T-helper 17 cell (primary cell): ENCODE measurements around the gene PTPN12. TPM values are rescaled to one million over a fixed set of nuclear protein-coding genes. Genes with fewer than 3 reads are reported as not detected.
"Not testable (repeated sequence)": the region's sequence is repeated elsewhere in the genome, so short reads cannot be mapped to it uniquely, and the experiment has no call there.

Experiments
- ATAC-seq: fragments of 150-1000 bp; cut with Tn5 transposase; 2 replicates; pipeline ENCODE4 v1.10.0; 2021; ENCODE audit warnings: mild to moderate bottlenecking, moderate library complexity
- DNase-seq, 3 donors: peaks; one replicate each; pipeline versions ENCODE4 v3.0.0 to v3.0.0-alpha.2; 2020 to 2021
- H3K9me3 ChIP-seq: one replicate; pipeline ENCODE4 v1.7.0; 2013; ENCODE audit warnings: low read length, mild to moderate bottlenecking; ENCODE audit not compliant: control insufficient read depth, poor library complexity, severe bottlenecking
- H3K27ac Mint-ChIP-seq: one replicate; pipeline ENCODE4 v1.8.0; 2022; ENCODE audit warnings: mild to moderate bottlenecking, moderate library complexity, mixed read lengths
- H3K27me3 Mint-ChIP-seq: one replicate; pipeline ENCODE4 v1.8.0; 2022; ENCODE audit warnings: mixed read lengths
- H3K36me3 Mint-ChIP-seq: one replicate; pipeline ENCODE4 v1.8.0; 2022; ENCODE audit warnings: low read depth, mixed read lengths
- H3K4me1 Mint-ChIP-seq: one replicate; pipeline ENCODE4 v1.8.0; 2022; ENCODE audit warnings: mild to moderate bottlenecking, mixed read lengths
- H3K4me3 Mint-ChIP-seq: one replicate; pipeline ENCODE4 v1.8.0; 2022; ENCODE audit warnings: mild to moderate bottlenecking, moderate library complexity, mixed read lengths
- total RNA-seq, 4 donors: library from RNA in 2 of 4; stranded (reverse) in 2 of 4; gene quantifications; one replicate each; pipeline ENCODE4 v1.2.3 and lab custom pipeline; 2022 to 2026

PTPN12 gene
- total RNA-seq, result 10 to 100 TPM; 15.5 to 70.8 TPM
- 7.1 to 11.0 reads per million in 2 donors for total RNA-seq (lab: John Stamatoyannopoulos, UW)

- Mint-ChIP-seq H3K36me3 (no peaks in the 10 kb centered on the region), H3K27me3 (no peaks in the 10 kb centered on the region), H3K4me1 (peaks cover 14% of the 10 kb centered on the region), H3K4me3 (peak within 1 kb of the TSS; percentile 97), H3K27ac (peak within 1 kb of the TSS; percentile 74)
- ATAC-seq, result peak; percentile 66
- H3K9me3 ChIP-seq, result no peaks in the 10 kb centered on the region
- DNase-seq, result peak in 1 of 3 donors; percentile 17
Measured at GRCh38 chr7:77537136-77537777, at the start of gene PTPN12. Gene PTPN12 (plus strand): TSS chr7:77537295. CDS start chr7:77537547, 252 bp downstream.

- Mint-ChIP-seq H3K36me3 (peaks cover 5% of the 10 kb centered on the region), H3K27me3 (peaks cover 32% of the 10 kb centered on the region), H3K27ac (no peak overlapping the region), H3K4me1 (peaks cover 4% of the 10 kb centered on the region), H3K4me3 (no peak overlapping the region)
- no peaks in the 10 kb centered on the region for H3K9me3 ChIP-seq
- ATAC-seq (no peak), DNase-seq (no peak)
Measured at GRCh38 chr7:77488986-77489385, 48.1 kb upstream of the PTPN12 start.

GRCh38 chr7:77497079-77497478 is 40.0 kb upstream of the PTPN12 start:
- no peak for ATAC-seq
- no peaks in the 10 kb centered on the region for H3K36me3 Mint-ChIP-seq
- no peaks in the 10 kb centered on the region for H3K9me3 ChIP-seq
- H3K27ac Mint-ChIP-seq, result no peak overlapping the region
- no peaks in the 10 kb centered on the region for H3K4me1 Mint-ChIP-seq
- peaks cover 6% of the 10 kb centered on the region for H3K27me3 Mint-ChIP-seq
- no peak for DNase-seq
- H3K4me3 Mint-ChIP-seq, result no peak overlapping the region

GRCh38 chr7:77498659-77499379 is 38.3 kb upstream of the PTPN12 start:
- DNase-seq, result no peak
- ATAC-seq, result no peak
- no peaks in the 10 kb centered on the region for H3K9me3 ChIP-seq
- Mint-ChIP-seq H3K4me3 (no peak overlapping the region), H3K4me1 (no peaks in the 10 kb centered on the region), H3K27ac (no peak overlapping the region), H3K27me3 (peaks cover 6% of the 10 kb centered on the region), H3K36me3 (no peaks in the 10 kb centered on the region)

GRCh38 chr7:77501192-77501515 is 35.9 kb upstream of the PTPN12 start:
- Mint-ChIP-seq H3K4me1 (no peaks in the 10 kb centered on the region), H3K27ac (no peak overlapping the region), H3K4me3 (no peak overlapping the region), H3K36me3 (no peaks in the 10 kb centered on the region), H3K27me3 (peaks cover 12% of the 10 kb centered on the region)
- no peak for ATAC-seq
- DNase-seq, result no peak
- no peaks in the 10 kb centered on the region for H3K9me3 ChIP-seq

GRCh38 chr7:77504951-77505350 is 32.1 kb upstream of the PTPN12 start:
- no peaks in the 10 kb centered on the region for H3K36me3 Mint-ChIP-seq
- H3K4me3 Mint-ChIP-seq, result no peak overlapping the region
- H3K9me3 ChIP-seq, result no peaks in the 10 kb centered on the region
- no peaks in the 10 kb centered on the region for H3K4me1 Mint-ChIP-seq
- H3K27me3 Mint-ChIP-seq, result peaks cover 6% of the 10 kb centered on the region
- no peak for DNase-seq
- H3K27ac Mint-ChIP-seq, result no peak overlapping the region
- ATAC-seq, result no peak

- H3K9me3 ChIP-seq, result no peaks in the 10 kb centered on the region
- Mint-ChIP-seq H3K36me3 (no peaks in the 10 kb centered on the region), H3K4me3 (no peak overlapping the region), H3K27ac (no peak overlapping the region), H3K4me1 (no peaks in the 10 kb centered on the region), H3K27me3 (peaks cover 6% of the 10 kb centered on the region)
- no peak for DNase-seq
- no peak for ATAC-seq
Measured at GRCh38 chr7:77506899-77507298, 30.2 kb upstream of the PTPN12 start.

GRCh38 chr7:77513002-77513670 is 24.0 kb upstream of the PTPN12 start:
- not testable (repeated sequence) for H3K4me3 Mint-ChIP-seq, H3K36me3 Mint-ChIP-seq, H3K9me3 ChIP-seq, H3K27me3 Mint-ChIP-seq, ATAC-seq, H3K27ac Mint-ChIP-seq, DNase-seq, H3K4me1 Mint-ChIP-seq

GRCh38 chr7:77516085-77516484 is 21.0 kb upstream of the PTPN12 start:
- Mint-ChIP-seq H3K4me3 (no peak overlapping the region), H3K27me3 (peaks cover 6% of the 10 kb centered on the region), H3K27ac (no peak overlapping the region), H3K4me1 (no peaks in the 10 kb centered on the region), H3K36me3 (no peaks in the 10 kb centered on the region)
- no peak for ATAC-seq
- no peaks in the 10 kb centered on the region for H3K9me3 ChIP-seq
- no peak for DNase-seq

GRCh38 chr7:77520261-77520660 is 16.8 kb upstream of the PTPN12 start:
- Mint-ChIP-seq H3K27ac (no peak overlapping the region), H3K36me3 (no peaks in the 10 kb centered on the region), H3K4me3 (no peak overlapping the region), H3K4me1 (no peaks in the 10 kb centered on the region), H3K27me3 (peaks cover 10% of the 10 kb centered on the region)
- ATAC-seq, result no peak
- H3K9me3 ChIP-seq, result no peaks in the 10 kb centered on the region
- no peak for DNase-seq

GRCh38 chr7:77521537-77521936 is 15.6 kb upstream of the PTPN12 start:
- not testable (repeated sequence) for H3K4me3 Mint-ChIP-seq, H3K36me3 Mint-ChIP-seq

GRCh38 chr7:77524731-77525130 is 12.4 kb upstream of the PTPN12 start:
- H3K4me1 Mint-ChIP-seq, result no peaks in the 10 kb centered on the region
- no peaks in the 10 kb centered on the region for H3K36me3 Mint-ChIP-seq
- H3K27ac Mint-ChIP-seq, result no peak overlapping the region
- no peak overlapping the region for H3K4me3 Mint-ChIP-seq
- DNase-seq (no peak), ATAC-seq (no peak)
- H3K9me3 ChIP-seq, result no peaks in the 10 kb centered on the region
- H3K27me3 Mint-ChIP-seq, result peaks cover 4% of the 10 kb centered on the region

More at GRCh38 chr7:77521537-77521936, 15.6 kb upstream of the PTPN12 start:
- not testable (repeated sequence) for H3K9me3 ChIP-seq, ATAC-seq, H3K27ac Mint-ChIP-seq, H3K4me1 Mint-ChIP-seq, DNase-seq
- peaks cover 10% of the 10 kb centered on the region for H3K27me3 Mint-ChIP-seq

- no peaks in the 10 kb centered on the region for H3K9me3 ChIP-seq
- Mint-ChIP-seq H3K27me3 (peaks cover 4% of the 10 kb centered on the region), H3K4me1 (no peaks in the 10 kb centered on the region), H3K4me3 (no peak overlapping the region), H3K27ac (no peak overlapping the region), H3K36me3 (no peaks in the 10 kb centered on the region)
- ATAC-seq (no peak), DNase-seq (no peak)
Measured at GRCh38 chr7:77525231-77525630, 11.9 kb upstream of the PTPN12 start.
